HL-60 (cell line): ENCODE data around the gene NFATC2IP.

Experiments used
- GABPA ChIP-seq: IDR thresholded peaks from 2 replicates; pipeline ENCODE4 v1.6.1; 2012; ENCODE audit warnings: low read depth
- POLR2AphosphoS5 ChIP-seq: IDR thresholded peaks from 2 replicates; pipeline ENCODE4 v1.6.1; 2012; ENCODE audit warnings: low read depth
- TF ChIP-seq, protein P1 (sequence below): IDR thresholded peaks from one replicate; pipeline ENCODE4 v1.5.1; 2011; ENCODE audit warnings: low read length, control low read depth, inconsistent platforms; ENCODE audit not compliant: insufficient read depth
- TF ChIP-seq, protein P2 (sequence below): IDR thresholded peaks from 2 replicates; pipeline ENCODE4 v1.6.1; 2012; ENCODE audit warnings: low read depth; ENCODE audit not compliant: insufficient replicate concordance

DNA sequence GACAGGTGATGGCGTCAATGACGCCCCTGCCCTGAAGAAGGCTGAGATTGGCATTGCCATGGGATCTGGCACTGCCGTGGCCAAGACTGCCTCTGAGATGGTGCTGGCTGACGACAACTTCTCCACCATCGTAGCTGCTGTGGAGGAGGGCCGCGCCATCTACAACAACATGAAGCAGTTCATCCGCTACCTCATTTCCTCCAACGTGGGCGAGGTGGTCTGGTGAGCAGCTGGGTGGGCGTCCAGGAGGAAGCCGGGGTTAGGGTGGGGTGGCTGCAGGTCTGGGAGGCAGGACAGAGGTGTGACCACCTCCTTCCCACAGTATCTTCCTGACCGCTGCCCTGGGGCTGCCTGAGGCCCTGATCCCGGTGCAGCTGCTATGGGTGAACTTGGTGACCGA lies 48.9 kb upstream of the NFATC2IP start:
- TF ChIP-seq GABPA (no peak), POLR2AphosphoS5 (no peak)
- TF ChIP-seq, protein P1, sequence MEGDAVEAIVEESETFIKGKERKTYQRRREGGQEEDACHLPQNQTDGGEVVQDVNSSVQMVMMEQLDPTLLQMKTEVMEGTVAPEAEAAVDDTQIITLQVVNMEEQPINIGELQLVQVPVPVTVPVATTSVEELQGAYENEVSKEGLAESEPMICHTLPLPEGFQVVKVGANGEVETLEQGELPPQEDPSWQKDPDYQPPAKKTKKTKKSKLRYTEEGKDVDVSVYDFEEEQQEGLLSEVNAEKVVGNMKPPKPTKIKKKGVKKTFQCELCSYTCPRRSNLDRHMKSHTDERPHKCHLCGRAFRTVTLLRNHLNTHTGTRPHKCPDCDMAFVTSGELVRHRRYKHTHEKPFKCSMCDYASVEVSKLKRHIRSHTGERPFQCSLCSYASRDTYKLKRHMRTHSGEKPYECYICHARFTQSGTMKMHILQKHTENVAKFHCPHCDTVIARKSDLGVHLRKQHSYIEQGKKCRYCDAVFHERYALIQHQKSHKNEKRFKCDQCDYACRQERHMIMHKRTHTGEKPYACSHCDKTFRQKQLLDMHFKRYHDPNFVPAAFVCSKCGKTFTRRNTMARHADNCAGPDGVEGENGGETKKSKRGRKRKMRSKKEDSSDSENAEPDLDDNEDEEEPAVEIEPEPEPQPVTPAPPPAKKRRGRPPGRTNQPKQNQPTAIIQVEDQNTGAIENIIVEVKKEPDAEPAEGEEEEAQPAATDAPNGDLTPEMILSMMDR = no peak
- TF ChIP-seq, protein P2, sequence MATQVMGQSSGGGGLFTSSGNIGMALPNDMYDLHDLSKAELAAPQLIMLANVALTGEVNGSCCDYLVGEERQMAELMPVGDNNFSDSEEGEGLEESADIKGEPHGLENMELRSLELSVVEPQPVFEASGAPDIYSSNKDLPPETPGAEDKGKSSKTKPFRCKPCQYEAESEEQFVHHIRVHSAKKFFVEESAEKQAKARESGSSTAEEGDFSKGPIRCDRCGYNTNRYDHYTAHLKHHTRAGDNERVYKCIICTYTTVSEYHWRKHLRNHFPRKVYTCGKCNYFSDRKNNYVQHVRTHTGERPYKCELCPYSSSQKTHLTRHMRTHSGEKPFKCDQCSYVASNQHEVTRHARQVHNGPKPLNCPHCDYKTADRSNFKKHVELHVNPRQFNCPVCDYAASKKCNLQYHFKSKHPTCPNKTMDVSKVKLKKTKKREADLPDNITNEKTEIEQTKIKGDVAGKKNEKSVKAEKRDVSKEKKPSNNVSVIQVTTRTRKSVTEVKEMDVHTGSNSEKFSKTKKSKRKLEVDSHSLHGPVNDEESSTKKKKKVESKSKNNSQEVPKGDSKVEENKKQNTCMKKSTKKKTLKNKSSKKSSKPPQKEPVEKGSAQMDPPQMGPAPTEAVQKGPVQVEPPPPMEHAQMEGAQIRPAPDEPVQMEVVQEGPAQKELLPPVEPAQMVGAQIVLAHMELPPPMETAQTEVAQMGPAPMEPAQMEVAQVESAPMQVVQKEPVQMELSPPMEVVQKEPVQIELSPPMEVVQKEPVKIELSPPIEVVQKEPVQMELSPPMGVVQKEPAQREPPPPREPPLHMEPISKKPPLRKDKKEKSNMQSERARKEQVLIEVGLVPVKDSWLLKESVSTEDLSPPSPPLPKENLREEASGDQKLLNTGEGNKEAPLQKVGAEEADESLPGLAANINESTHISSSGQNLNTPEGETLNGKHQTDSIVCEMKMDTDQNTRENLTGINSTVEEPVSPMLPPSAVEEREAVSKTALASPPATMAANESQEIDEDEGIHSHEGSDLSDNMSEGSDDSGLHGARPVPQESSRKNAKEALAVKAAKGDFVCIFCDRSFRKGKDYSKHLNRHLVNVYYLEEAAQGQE = no peak
